Vein endothelial cell (primary cell): ENCODE measurements around the gene SERPINB13. TPM values are rescaled to one million over a fixed set of nuclear protein-coding genes. Genes with fewer than 3 reads are reported as not detected.

ENCODE experiments used
- total RNA-seq: library from RNA; depleted of rRNA; stranded (reverse); fragments of >200 nt; gene quantifications from 2 replicates; pipeline ENCODE4 v1.2.3, GENCODE V29; 2012

The SERPINB13 gene
- not detected in 2 replicates for total RNA-seq

GRCh38 chr18:63586966-63587365 is at the start of gene SERPINB13:
SERPINB13 (plus strand) TSS chr18:63587343; CDS start chr18:63588668, 1,325 bp downstream.

GRCh38 chr18:63542069-63542468 is 45.1 kb upstream of the SERPINB13 start, which contains the start of gene SERPINB12:
SERPINB12 (plus strand) TSS chr18:63542369; CDS start chr18:63556160, 13,791 bp downstream.

GRCh38 chr18:63644142-63644541 is 57.0 kb downstream of the SERPINB13 start, which contains the start of gene SERPINB4:
SERPINB4 (minus strand) TSS chr18:63644256; CDS start chr18:63643577, 679 bp downstream.

Other genes with a start within 250 kb of the SERPINB13 start
- gene KDSR, start 220.1 kb upstream of the SERPINB13 start, total RNA-seq, result 20.9 and 24.1 TPM in 2 replicates
- 36.9 and 47.4 TPM in 2 replicates for gene VPS4B, start 164.9 kb upstream of the SERPINB13 start, total RNA-seq
- gene SERPINB5, start 110.4 kb upstream of the SERPINB13 start, total RNA-seq, result not detected in 2 replicates
- not detected in 2 replicates for gene SERPINB12, start 45.0 kb upstream of the SERPINB13 start, total RNA-seq
- not detected in 2 replicates for gene SERPINB4, start 56.9 kb downstream of the SERPINB13 start, total RNA-seq
- gene SERPINB3, start 74.5 kb downstream of the SERPINB13 start, total RNA-seq, result not detected in 2 replicates
- gene SERPINB11, start 115.6 kb downstream of the SERPINB13 start, total RNA-seq, result not detected in 2 replicates
- gene SERPINB7, start 188.1 kb downstream of the SERPINB13 start, total RNA-seq, result not detected in 2 replicates